ENCODE results near the gene SYPL2.

DNA sequence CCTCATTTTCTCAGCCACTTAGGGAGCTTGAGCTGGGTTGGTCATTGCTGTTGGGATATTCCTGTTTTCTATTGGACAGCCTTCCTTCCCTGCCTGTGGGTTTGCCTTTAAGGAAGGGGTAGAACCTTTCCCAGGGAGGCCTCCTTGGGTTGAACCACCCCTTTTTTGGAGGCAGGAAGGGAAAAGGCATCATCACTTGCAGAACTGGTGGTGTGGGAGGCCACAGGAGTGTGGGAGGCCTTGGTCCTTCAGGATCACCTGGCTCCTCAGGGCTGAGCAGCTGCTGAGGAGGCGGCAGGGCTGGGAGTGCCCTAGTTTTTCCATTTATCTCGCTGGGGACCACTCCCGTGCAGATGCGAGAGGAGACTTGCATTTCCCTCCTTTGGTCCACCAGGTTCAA is 26.9 kb downstream of the SYPL2 start:
- TF ChIP-seq, protein P1, sequence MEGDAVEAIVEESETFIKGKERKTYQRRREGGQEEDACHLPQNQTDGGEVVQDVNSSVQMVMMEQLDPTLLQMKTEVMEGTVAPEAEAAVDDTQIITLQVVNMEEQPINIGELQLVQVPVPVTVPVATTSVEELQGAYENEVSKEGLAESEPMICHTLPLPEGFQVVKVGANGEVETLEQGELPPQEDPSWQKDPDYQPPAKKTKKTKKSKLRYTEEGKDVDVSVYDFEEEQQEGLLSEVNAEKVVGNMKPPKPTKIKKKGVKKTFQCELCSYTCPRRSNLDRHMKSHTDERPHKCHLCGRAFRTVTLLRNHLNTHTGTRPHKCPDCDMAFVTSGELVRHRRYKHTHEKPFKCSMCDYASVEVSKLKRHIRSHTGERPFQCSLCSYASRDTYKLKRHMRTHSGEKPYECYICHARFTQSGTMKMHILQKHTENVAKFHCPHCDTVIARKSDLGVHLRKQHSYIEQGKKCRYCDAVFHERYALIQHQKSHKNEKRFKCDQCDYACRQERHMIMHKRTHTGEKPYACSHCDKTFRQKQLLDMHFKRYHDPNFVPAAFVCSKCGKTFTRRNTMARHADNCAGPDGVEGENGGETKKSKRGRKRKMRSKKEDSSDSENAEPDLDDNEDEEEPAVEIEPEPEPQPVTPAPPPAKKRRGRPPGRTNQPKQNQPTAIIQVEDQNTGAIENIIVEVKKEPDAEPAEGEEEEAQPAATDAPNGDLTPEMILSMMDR (IDR thresholded peaks at IDR 0.05) = no peak
- TF ChIP-seq POLR2A (IDR thresholded peaks at IDR 0.05) = no peak

All from tibial nerve (tissue), 3 donors.